ENCODE measurements around the gene PRELP.
"Not testable (repeated sequence)": the region's sequence is repeated elsewhere in the genome, so short reads cannot be mapped to it uniquely, and the experiment has no call there.

PRELP gene

GRCh38 chr1:203453616-203454015, 22.0 kb upstream of the PRELP start:
- DNase-seq (ENCODE audit: low read depth in 2 of 2) = no peak

GRCh38 chr1:203454986-203455471, 20.6 kb upstream of the PRELP start:
- DNase-seq (ENCODE audit: low read depth in 2 of 2) = no peak

GRCh38 chr1:203455706-203456105, 19.9 kb upstream of the PRELP start:
- DNase-seq (ENCODE audit: low read depth in 2 of 2) = no peak

GRCh38 chr1:203456577-203456976, 19.0 kb upstream of the PRELP start:
- no peak for DNase-seq (ENCODE audit: low read depth in 2 of 2)

- no peak for DNase-seq (ENCODE audit: low read depth in 2 of 2)
Observed at GRCh38 chr1:203458078-203458477, 17.5 kb upstream of the PRELP start.

GRCh38 chr1:203459671-203460201, 15.9 kb upstream of the PRELP start:
- DNase-seq (ENCODE audit: low read depth in 2 of 2) = no peak

- no peak for DNase-seq (ENCODE audit: low read depth in 2 of 2)
Observed at GRCh38 chr1:203461717-203462116, 13.9 kb upstream of the PRELP start.

GRCh38 chr1:203462143-203462542, 13.5 kb upstream of the PRELP start:
- no peak for DNase-seq (ENCODE audit: low read depth in 2 of 2)

GRCh38 chr1:203462878-203463277, 12.7 kb upstream of the PRELP start:
- DNase-seq (ENCODE audit: low read depth in 2 of 2) = no peak

GRCh38 chr1:203463469-203464062, 12.0 kb upstream of the PRELP start:
- no peak for DNase-seq (ENCODE audit: low read depth in 2 of 2)

GRCh38 chr1:203464226-203464625, 11.4 kb upstream of the PRELP start:
- no peak for DNase-seq (ENCODE audit: low read depth in 2 of 2)

- no peak for DNase-seq (ENCODE audit: low read depth in 2 of 2)
Observed at GRCh38 chr1:203464743-203465142, 10.9 kb upstream of the PRELP start.

- DNase-seq (ENCODE audit: low read depth in 2 of 2) = no peak
Observed at GRCh38 chr1:203465146-203465798, 10.3 kb upstream of the PRELP start.

- DNase-seq (ENCODE audit: low read depth in 2 of 2) = no peak
Observed at GRCh38 chr1:203465948-203466347, 9.7 kb upstream of the PRELP start.

- DNase-seq (ENCODE audit: low read depth in 2 of 2) = not testable (repeated sequence)
Observed at GRCh38 chr1:203466906-203467549, 8.6 kb upstream of the PRELP start.

- no peak for DNase-seq (ENCODE audit: low read depth in 2 of 2)
Observed at GRCh38 chr1:203467550-203467921, 8.1 kb upstream of the PRELP start.

GRCh38 chr1:203468326-203468725, 7.3 kb upstream of the PRELP start:
- DNase-seq (ENCODE audit: low read depth in 2 of 2) = no peak

GRCh38 chr1:203470240-203470639, 5.4 kb upstream of the PRELP start:
- DNase-seq (ENCODE audit: low read depth in 2 of 2) = no peak

- no peak for DNase-seq (ENCODE audit: low read depth in 2 of 2)
Observed at GRCh38 chr1:203471841-203472240, 3.8 kb upstream of the PRELP start.

- no peak for DNase-seq (ENCODE audit: low read depth in 2 of 2)
Observed at GRCh38 chr1:203473281-203473680, 2.3 kb upstream of the PRELP start.

GRCh38 chr1:203473781-203474305, 1.8 kb upstream of the PRELP start:
- DNase-seq (ENCODE audit: low read depth in 2 of 2) = no peak

- DNase-seq (ENCODE audit: low read depth in 2 of 2) = no peak
Observed at GRCh38 chr1:203476216-203476814, 709 bp downstream of the PRELP start.

Data from stimulated activated CD8-positive, alpha-beta memory T cell treated with anti-CD3 and anti-CD28 coated beads, Interleukin-2, amount 100 ng/mL, for 1 hour (primary cell).